HepG2 (cell line): ENCODE data around the gene MYO7A. TPM values are rescaled to one million over a fixed set of nuclear protein-coding genes. Genes with fewer than 3 reads are reported as not detected.

Source experiments
- ATAC-seq: fragments of 200-7000 bp; cut with Tn5 transposase; 3 replicates; pipeline ENCODE4 v1.9.1; 2020; ENCODE audit warnings: mild to moderate bottlenecking, moderate library complexity
- BruUV-seq: library from RNA; stranded (reverse); fragments of 400-500 nt; replicated peaks from 2 replicates; lab custom pipeline; 2021; lab: Mats Ljungman, UMichigan
- CTCF ChIA-PET: fragments of 300-600 bp; formaldehyde crosslinking; extraction: SDS; loops from one replicate; lab custom pipeline; 2021; ENCODE audit warnings: low total read pairs, inconsistent platforms, low intra/inter-chr PET ratio; lab: Yijun Ruan, JAX
- POLR2A ChIA-PET: fragments of 350-600 bp; sonication (Branson Sonifier 250); formaldehyde crosslinking; loops from one replicate; lab custom pipeline; 2020; ENCODE audit warnings: antibody characterized with exemption, inconsistent platforms; lab: Yijun Ruan, JAX
- DNase-seq: peaks from one replicate; pipeline ENCODE4 v3.0.0-alpha.2; 2015; ENCODE audit warnings: low spot score
- FAIRE-seq: peaks from 3 replicates; lab custom pipeline; 2011; peaks lifted over from hg19 to GRCh38; lab: Jason Lieb, UNC
- H2AFZ ChIP-seq: one replicate; pipeline ENCODE4 v1.6.1; 2011; ENCODE audit warnings: low read length, inconsistent platforms
- H3K27ac ChIP-seq: fragments of 300-600 bp; 3 replicates; pipeline ENCODE4 v1.8.0; 2011; ENCODE audit warnings: mixed run types, mild to moderate bottlenecking, mixed read lengths, low read length, inconsistent platforms; ENCODE audit not compliant: insufficient read depth; ENCODE audit errors: extremely low read length
- H3K27me3 ChIP-seq, 2 experiments: fragments of 200-600 bp in 1 of 2; 2 replicates in 1 of 2; 3 replicates in 1 of 2; pipeline versions ENCODE4 v1.6.0 to v1.8.0; 2011; ENCODE audit warnings: low read length in 2 of 2, mild to moderate bottlenecking in 2 of 2, moderate library complexity in 2 of 2, inconsistent platforms in 1 of 2; ENCODE audit not compliant: insufficient read depth in 2 of 2, control insufficient read depth in 1 of 2
- H3K36me3 ChIP-seq, 2 experiments: fragments of 200-600 bp in 1 of 2; replicated peaks in 1 of 2; 2 replicates in 1 of 2; 3 replicates in 1 of 2; pipeline versions ENCODE4 v1.5.1 to v1.8.0; 2011; ENCODE audit warnings: low read length in 2 of 2, inconsistent platforms in 1 of 2; ENCODE audit not compliant: insufficient read depth in 2 of 2, control insufficient read depth in 1 of 2
- H3K4me1 ChIP-seq: 2 replicates; pipeline ENCODE4 v1.5.1; 2012; ENCODE audit warnings: low read length, inconsistent platforms; ENCODE audit not compliant: insufficient read depth
- H3K4me2 ChIP-seq: 2 replicates; pipeline ENCODE4 v1.6.0; 2011; ENCODE audit warnings: low read depth, low read length, inconsistent platforms
- H3K4me3 ChIP-seq, 3 experiments: fragments of 200-600 bp in 1 of 3; sonication (generic), shearing (Covaris generic) in 1 of 3; replicated peaks in 1 of 3; 2 replicates each; pipeline ENCODE4 v1.5.1; 2011 to 2016; ENCODE audit warnings: low read length in 3 of 3, inconsistent platforms in 2 of 3, low read depth in 2 of 3, mild to moderate bottlenecking in 2 of 3, control low read depth in 1 of 3, mixed read lengths in 1 of 3; ENCODE audit not compliant: insufficient read depth in 1 of 3
- H3K79me2 ChIP-seq: one replicate; pipeline ENCODE4 v1.6.1; 2011; ENCODE audit warnings: low read length, inconsistent platforms; ENCODE audit not compliant: insufficient read depth
- H3K9ac ChIP-seq: 2 replicates; pipeline ENCODE4 v1.6.0; 2011; ENCODE audit warnings: mild to moderate bottlenecking, low read depth, low read length, inconsistent platforms; ENCODE audit not compliant: insufficient read depth
- H3K9me3 ChIP-seq: 2 replicates; pipeline ENCODE4 v1.5.1; 2012; ENCODE audit warnings: mild to moderate bottlenecking, low read length
- H4K20me1 ChIP-seq: 2 replicates; pipeline ENCODE4 v1.6.0; 2011; ENCODE audit warnings: inconsistent platforms, mild to moderate bottlenecking, low read length, moderate library complexity; ENCODE audit not compliant: insufficient read depth
- AKAP8 ChIP-seq: sonication (generic); formaldehyde crosslinking; IDR thresholded peaks from 2 replicates; pipeline ENCODE4 v1.5.1; 2020; ENCODE audit warnings: mild to moderate bottlenecking, missing genetic modification reagents
- BHLHE40 ChIP-seq: IDR thresholded peaks from 2 replicates; pipeline ENCODE4 v1.6.1; 2011; ENCODE audit warnings: low read length, improper control_type of control experiment
- EZH2 ChIP-seq: conservative IDR thresholded peaks from 2 replicates; pipeline ENCODE4 v1.6.1; 2012; ENCODE audit warnings: mild to moderate bottlenecking, low read depth, low read length, moderate library complexity
- GABPB1 ChIP-seq: IDR thresholded peaks from 2 replicates; pipeline ENCODE4 v1.6.1; 2016; ENCODE audit warnings: mild to moderate bottlenecking, missing genetic modification reagents, moderate library complexity, missing compliant biosample characterization
- IKZF1 ChIP-seq: fragments of 450-650 bp; IDR thresholded peaks from 2 replicates; pipeline ENCODE4 v1.7.1; 2016
- MAFF ChIP-seq: IDR thresholded peaks from 2 replicates; pipeline ENCODE4 v1.6.1; 2011; ENCODE audit warnings: low read depth, low read length, improper control_type of control experiment
- MAFK ChIP-seq, 2 experiments: IDR thresholded peaks in 1 of 2; conservative IDR thresholded peaks in 1 of 2; 2 replicates each; pipeline ENCODE4 v1.6.1; 2011; ENCODE audit warnings: improper control_type of control experiment in 2 of 2, low read length in 2 of 2
- MBNL3 ChIP-seq: fragments of 250-450 bp; sonication (Bioruptor Pico); conservative IDR thresholded peaks from 2 replicates; pipeline ENCODE4 v1.8.0; 2022; ENCODE audit warnings: mild to moderate bottlenecking, inconsistent platforms
- NCOR1 ChIP-seq: fragments of 200-600 bp; sonication (generic); IDR thresholded peaks from 2 replicates; pipeline ENCODE4 v1.7.0; 2017; ENCODE audit warnings: antibody characterized with exemption, low read length, borderline replicate concordance
- TFDP2 ChIP-seq: sonication (generic); formaldehyde crosslinking; IDR thresholded peaks from 2 replicates; pipeline ENCODE4 v1.4.0; 2020; ENCODE audit warnings: missing genetic modification reagents
- ZNF530 ChIP-seq: sonication (generic); formaldehyde crosslinking; IDR thresholded peaks from 2 replicates; pipeline ENCODE4 v1.5.0; 2020; ENCODE audit warnings: low read depth, mild to moderate bottlenecking, missing genetic modification reagents
- ZNF720 ChIP-seq: sonication (generic); formaldehyde crosslinking; IDR thresholded peaks from 2 replicates; pipeline ENCODE4 v1.4.0; 2020; ENCODE audit warnings: missing genetic modification reagents
- ZNF816 ChIP-seq: sonication (generic); formaldehyde crosslinking; IDR thresholded peaks from 2 replicates; pipeline ENCODE4 v1.8.0; 2022; ENCODE audit warnings: missing genetic modification reagents, mild to moderate bottlenecking, borderline replicate concordance
- WGBS: methylation state at CpG from one replicate; pipeline ENCODE4 v1.1.6; 2017; ENCODE audit warnings: low lambda C conversion rate; 5-methylcytosine and 5-hydroxymethylcytosine counted together
- in situ Hi-C: cut with HindIII; loops from 2 replicates; pipeline ENCODE4 v1.10.0; 2017; ENCODE audit warnings: low pct_unique_long_range_greater_than_20kb; ENCODE audit not compliant: extremely low pct_ligation_motif_present
- intact Hi-C: fragments of 100-400 bp; cut with micrococcal nuclease; formaldehyde crosslinking; loops from one replicate; pipeline ENCODE4 v1.10.0; 2022; ENCODE audit not compliant: unreplicated experiment
- polyA plus RNA-seq, 8 experiments: library from polyadenylated mRNA; depleted of rRNA in 3 of 8; stranded (reverse) in 7 of 8; unstranded in 1 of 8; fragments of >200 nt; fragmentation: Illumina TruSeq in 4 of 8; extraction: Trizol in 4 of 8; gene quantifications; 2 replicates each; pipeline versions ENCODE4 v1.2.1 to v1.2.3, GENCODE V29; 2011 to 2016; ENCODE audit warnings: low read depth in 4 of 8, missing spikeins in 1 of 8, mixed read lengths in 1 of 8; ENCODE audit not compliant: insufficient read depth in 1 of 8
- total RNA-seq, 5 experiments: library from RNA; depleted of rRNA; stranded (reverse); fragments of >200 nt; fragmentation: Illumina TruSeq; extraction: Trizol; gene quantifications; 2 replicates each; pipeline ENCODE4 v1.2.3, GENCODE V29; 2016; ENCODE audit warnings: low read depth in 1 of 5
- TF ChIP-seq, protein P1 (sequence below): sonication (generic); formaldehyde crosslinking; IDR thresholded peaks from 2 replicates; pipeline ENCODE4 v1.5.1; 2020; ENCODE audit warnings: missing genetic modification reagents, mild to moderate bottlenecking, borderline replicate concordance

MYO7A gene
- total and polyA plus RNA-seq, 2 of the 13 experiments (the other 11 are each of a cell fraction or from before 2014, with no cell fraction given), result 7.5 to 10.0 TPM

- FAIRE-seq (no peak), ATAC-seq (no peak), DNase-seq (no peak)
- 76% methylated on average over 1 of the region's 1 CpG for WGBS
- Histone ChIP-seq H4K20me1 (no peaks in the 10 kb centered on the region), H3K79me2 (no peaks in the 10 kb centered on the region), H3K9me3 (no peaks in the 10 kb centered on the region), H3K9ac (no peak overlapping the region), H3K27me3 (no peaks in the 10 kb centered on the region), H3K4me3 (no peak overlapping the region), H3K36me3 (no peaks in the 10 kb centered on the region; a peak in 1 of 5 replicates), H3K27ac (no peak overlapping the region), H3K4me2 (no peak overlapping the region), H3K4me1 (no peaks in the 10 kb centered on the region), H2AFZ (no peak overlapping the region)
- POLR2A ChIA-PET, result no interaction called here
- intact Hi-C loops, result no loop called here
- TF ChIP-seq GABPB1, result no peak
- no TSS peak for BruUV-seq
- in situ Hi-C loops, result loop anchor here (5.0 kb wide), 1 partner anchor 59 kb away; the partner anchor contains the start of gene MYO7A
- CTCF ChIA-PET, result interaction anchor here (3.7 kb wide), 1 partner anchor 59 kb away, joined by 150 read pairs; the partner anchor contains the start of gene MYO7A
Observed at GRCh38 chr11:77186302-77186701, 58.3 kb downstream of the MYO7A start.

DNA sequence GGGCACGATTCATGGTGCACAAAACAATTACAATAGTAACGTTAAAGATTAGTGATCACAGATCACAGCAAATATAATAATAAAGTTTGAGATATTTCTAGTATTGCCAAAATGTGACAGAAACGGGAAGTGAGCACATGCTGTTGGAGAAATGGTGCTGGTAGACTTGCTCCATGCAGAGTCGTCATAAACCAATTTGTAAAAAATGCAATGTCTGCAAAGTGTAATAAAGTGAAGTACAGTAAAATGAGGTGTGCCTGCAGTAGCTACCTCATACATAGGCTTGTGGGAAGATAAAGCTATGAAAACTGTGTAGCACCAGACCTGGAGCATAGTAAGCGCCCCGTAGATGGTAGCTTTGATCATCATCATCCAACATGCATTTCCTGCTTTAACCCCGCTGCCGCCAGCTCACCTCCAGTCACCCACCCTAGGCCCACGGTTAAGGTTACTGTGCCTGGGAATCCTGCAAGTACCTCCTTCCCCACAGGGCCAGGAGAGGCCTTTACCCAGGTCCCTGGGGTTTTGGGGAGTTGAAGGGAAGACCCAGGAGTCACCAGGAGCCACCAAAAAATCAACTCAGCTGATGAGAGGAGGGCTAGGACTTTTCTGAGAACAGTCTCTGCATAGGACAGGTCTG, 59.2 kb downstream of the MYO7A start:
- BruUV-seq, result no TSS peak
- Histone ChIP-seq H4K20me1 (no peaks in the 10 kb centered on the region), H3K36me3 (no peaks in the 10 kb centered on the region; a peak in 1 of 5 replicates), H3K27me3 (no peaks in the 10 kb centered on the region), H3K27ac (no peak overlapping the region), H3K9me3 (no peaks in the 10 kb centered on the region), H3K79me2 (no peaks in the 10 kb centered on the region), H2AFZ (no peak overlapping the region), H3K4me3 (no peak overlapping the region), H3K4me1 (no peaks in the 10 kb centered on the region), H3K9ac (no peak overlapping the region), H3K4me2 (no peak overlapping the region)
- ATAC-seq (no peak), DNase-seq (no peak), FAIRE-seq (no peak)
- CTCF ChIA-PET, result interaction anchor here (1.5 to 3.7 kb wide), 2 partner anchors 60 to 360 kb away, joined by 3 to 150 read pairs; partner anchors contain the start of gene MYO7A
- POLR2A ChIA-PET, result interaction anchor here (2.3 kb wide), 1 partner anchor 60 kb away, joined by 9 read pairs; the partner anchor contains the start of gene MYO7A
- WGBS, result 93% methylated on average over 9 of the region's 9 CpGs
- in situ Hi-C loops (loop anchor here (5.0 kb wide), 1 partner anchor 60 kb away; the partner anchor contains the start of gene MYO7A), intact Hi-C loops (no loop called here)
- TF ChIP-seq MAFF (0 out of 2 replicates have a peak, but pooled peaks have one; percentile 45), TFDP2 (CRISPR knock-in tag) (no peak), ZNF816 (CRISPR knock-in tag) (no peak), AKAP8 (CRISPR knock-in tag) (no peak), NCOR1 (no peak), MAFK (conservative IDR thresholded peaks at IDR 0.05 in 1 of 2, IDR thresholded peaks at IDR 0.05 in 1 of 2; ENCODE audit: low read length in 2 of 2) (peak in 1 of 2 experiments; percentile 61; a peak in 2 of 4 replicates), ZNF530 (CRISPR knock-in tag) (no peak), ZNF720 (no peak), MBNL3 (CRISPR knock-in tag) (no peak), EZH2 (no peak), IKZF1 (no peak), BHLHE40 (no peak)
- TF ChIP-seq, protein P1, sequence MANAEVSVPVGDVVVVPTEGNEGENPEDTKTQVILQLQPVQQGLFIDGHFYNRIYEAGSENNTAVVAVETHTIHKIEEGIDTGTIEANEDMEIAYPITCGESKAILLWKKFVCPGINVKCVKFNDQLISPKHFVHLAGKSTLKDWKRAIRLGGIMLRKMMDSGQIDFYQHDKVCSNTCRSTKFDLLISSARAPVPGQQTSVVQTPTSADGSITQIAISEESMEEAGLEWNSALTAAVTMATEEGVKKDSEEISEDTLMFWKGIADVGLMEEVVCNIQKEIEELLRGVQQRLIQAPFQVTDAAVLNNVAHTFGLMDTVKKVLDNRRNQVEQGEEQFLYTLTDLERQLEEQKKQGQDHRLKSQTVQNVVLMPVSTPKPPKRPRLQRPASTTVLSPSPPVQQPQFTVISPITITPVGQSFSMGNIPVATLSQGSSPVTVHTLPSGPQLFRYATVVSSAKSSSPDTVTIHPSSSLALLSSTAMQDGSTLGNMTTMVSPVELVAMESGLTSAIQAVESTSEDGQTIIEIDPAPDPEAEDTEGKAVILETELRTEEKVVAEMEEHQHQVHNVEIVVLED (CRISPR knock-in tag), result no peak
